Smooth muscle cell (in vitro differentiated cells): Measurements from ENCODE around the gene PTH1R. TPM values are rescaled to one million over a fixed set of nuclear protein-coding genes. Genes with fewer than 3 reads are reported as not detected.

Experiments
- DNase-seq: peaks from one replicate; lab custom pipeline; 2025; ENCODE audit not compliant: unreplicated experiment; lab: John Stamatoyannopoulos, UW
- H2AFZ ChIP-seq: fragments of 200-600 bp; sonication (generic); 2 replicates; pipeline ENCODE4 v1.6.0; 2016; ENCODE audit warnings: antibody characterized with exemption, low read depth, mild to moderate bottlenecking
- H3F3A ChIP-seq: fragments of 200-600 bp; sonication (generic); 2 replicates; pipeline ENCODE4 v1.6.0; 2017; ENCODE audit warnings: antibody characterized with exemption, low read depth
- H3K27ac ChIP-seq: fragments of 200-600 bp; sonication (generic); 2 replicates; pipeline ENCODE4 v1.5.1; 2016; ENCODE audit warnings: low read depth, mild to moderate bottlenecking
- H3K27me3 ChIP-seq: fragments of 200-600 bp; sonication (generic); 2 replicates; pipeline ENCODE4 v1.6.1; 2016; ENCODE audit warnings: low read depth, mild to moderate bottlenecking
- H3K36me3 ChIP-seq: fragments of 200-600 bp; sonication (generic); 2 replicates; pipeline ENCODE4 v1.5.1; 2016; ENCODE audit warnings: low read depth
- H3K4me1 ChIP-seq: fragments of 200-600 bp; sonication (generic); 2 replicates; pipeline ENCODE4 v1.5.1; 2016; ENCODE audit warnings: low read depth
- H3K4me2 ChIP-seq: fragments of 200-600 bp; sonication (generic); 2 replicates; pipeline ENCODE4 v1.6.0; 2016; ENCODE audit warnings: mild to moderate bottlenecking
- H3K4me3 ChIP-seq: fragments of 200-600 bp; sonication (generic); 2 replicates; pipeline ENCODE4 v1.5.1; 2016; ENCODE audit warnings: mild to moderate bottlenecking
- H3K79me2 ChIP-seq: fragments of 200-600 bp; sonication (generic); 2 replicates; pipeline ENCODE4 v1.6.0; 2016; ENCODE audit warnings: low read depth, mild to moderate bottlenecking
- H3K9ac ChIP-seq: fragments of 200-600 bp; sonication (generic); 2 replicates; pipeline ENCODE4 v1.6.0; 2016; ENCODE audit warnings: low read depth
- H3K9me3 ChIP-seq: fragments of 200-600 bp; sonication (generic); replicated peaks from 2 replicates; pipeline ENCODE4 v1.5.1; 2016; ENCODE audit warnings: low read depth
- H4K20me1 ChIP-seq: fragments of 200-600 bp; sonication (generic); 2 replicates; pipeline ENCODE4 v1.6.0; 2016; ENCODE audit warnings: low read depth
- WGBS: methylation state at CpG from one replicate; pipeline ENCODE4 v1.1.7; 2016; ENCODE audit warnings: low lambda C conversion rate; 5-methylcytosine and 5-hydroxymethylcytosine counted together
- polyA plus RNA-seq: library from polyadenylated mRNA; unstranded; fragments of >200 nt; fragmentation: Nextera tagmentation; extraction: Ambion mirVana; gene quantifications from 2 replicates; pipeline ENCODE4 v1.2.1, GENCODE V29; 2016
- total RNA-seq: library from RNA; depleted of rRNA; stranded (reverse); fragments of >200 nt; gene quantifications from 2 replicates; pipeline ENCODE4 v1.2.3, GENCODE V29; 2014
- TF ChIP-seq, protein P1 (sequence below): fragments of 200-600 bp; sonication (generic); IDR thresholded peaks from 2 replicates; pipeline ENCODE4 v1.5.1; 2017; ENCODE audit warnings: borderline replicate concordance, mild to moderate bottlenecking, antibody characterized with exemption; ENCODE audit not compliant: insufficient read depth, poor library complexity, severe bottlenecking

Gene PTH1R
- total and polyA plus RNA-seq, 2 experiments from 2014 or later = 17.7 to 50.6 TPM

DNA sequence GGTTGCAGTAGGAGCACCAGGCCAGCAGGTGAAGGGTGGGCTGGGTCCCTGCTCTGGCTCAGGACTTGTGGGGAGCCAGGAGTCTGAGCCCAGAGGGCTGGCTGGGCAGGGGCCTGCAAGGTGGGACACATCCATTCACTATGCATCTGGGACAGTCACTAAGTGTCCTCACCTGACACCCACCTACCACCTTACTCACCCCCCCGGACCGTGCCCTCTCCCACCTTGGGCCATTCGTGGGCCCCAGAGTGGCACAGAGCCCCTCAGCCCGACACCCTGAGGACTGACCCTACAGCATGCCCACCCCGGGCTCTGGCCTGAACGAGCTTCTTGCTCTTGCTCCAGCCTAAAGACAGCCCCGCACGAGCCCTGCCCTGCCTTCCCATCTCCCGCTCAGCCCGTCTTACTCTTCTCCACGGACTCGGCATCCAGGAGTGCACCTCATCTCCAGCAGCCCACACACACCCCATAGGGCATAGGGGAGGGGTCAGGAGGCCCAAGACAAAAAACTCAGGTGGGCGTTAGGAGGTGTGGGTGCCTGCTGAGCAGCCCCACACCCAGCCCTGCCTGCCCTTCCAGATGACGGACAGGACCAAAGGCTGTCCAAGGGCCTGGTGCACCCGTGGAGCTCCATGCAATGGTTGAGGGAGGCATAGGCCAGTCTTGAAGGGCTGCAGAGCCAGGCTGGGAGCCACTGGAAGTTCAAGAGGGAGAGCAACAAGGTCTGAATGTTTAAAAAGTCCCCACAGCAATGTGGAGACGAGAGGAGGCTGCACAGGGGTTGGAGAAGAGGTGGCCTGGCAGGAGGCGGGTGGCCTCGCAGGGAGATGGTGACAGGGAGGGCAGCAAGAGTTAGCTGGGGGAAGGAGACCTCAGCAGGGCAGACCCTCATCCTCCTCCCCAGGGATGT is 27.0 kb downstream of the PTH1R start:
- Histone ChIP-seq H3K4me3 (no peak overlapping the region), H3K4me1 (no peaks in the 10 kb centered on the region), H3F3A (no peaks in the 10 kb centered on the region), H3K27ac (no peak overlapping the region), H3K79me2 (no peaks in the 10 kb centered on the region), H3K27me3 (no peaks in the 10 kb centered on the region), H2AFZ (no peak overlapping the region), H3K9ac (no peak overlapping the region), H4K20me1 (no peaks in the 10 kb centered on the region), H3K36me3 (no peaks in the 10 kb centered on the region), H3K9me3 (no peaks in the 10 kb centered on the region), H3K4me2 (no peak overlapping the region)
- WGBS = 93% methylated on average over 18 of the region's 18 CpGs
- no peak for DNase-seq
- TF ChIP-seq, protein P1, sequence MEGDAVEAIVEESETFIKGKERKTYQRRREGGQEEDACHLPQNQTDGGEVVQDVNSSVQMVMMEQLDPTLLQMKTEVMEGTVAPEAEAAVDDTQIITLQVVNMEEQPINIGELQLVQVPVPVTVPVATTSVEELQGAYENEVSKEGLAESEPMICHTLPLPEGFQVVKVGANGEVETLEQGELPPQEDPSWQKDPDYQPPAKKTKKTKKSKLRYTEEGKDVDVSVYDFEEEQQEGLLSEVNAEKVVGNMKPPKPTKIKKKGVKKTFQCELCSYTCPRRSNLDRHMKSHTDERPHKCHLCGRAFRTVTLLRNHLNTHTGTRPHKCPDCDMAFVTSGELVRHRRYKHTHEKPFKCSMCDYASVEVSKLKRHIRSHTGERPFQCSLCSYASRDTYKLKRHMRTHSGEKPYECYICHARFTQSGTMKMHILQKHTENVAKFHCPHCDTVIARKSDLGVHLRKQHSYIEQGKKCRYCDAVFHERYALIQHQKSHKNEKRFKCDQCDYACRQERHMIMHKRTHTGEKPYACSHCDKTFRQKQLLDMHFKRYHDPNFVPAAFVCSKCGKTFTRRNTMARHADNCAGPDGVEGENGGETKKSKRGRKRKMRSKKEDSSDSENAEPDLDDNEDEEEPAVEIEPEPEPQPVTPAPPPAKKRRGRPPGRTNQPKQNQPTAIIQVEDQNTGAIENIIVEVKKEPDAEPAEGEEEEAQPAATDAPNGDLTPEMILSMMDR = no peak

GRCh38 chr3:46905213-46905560 is 27.7 kb downstream of the PTH1R start:
- H3K27me3 ChIP-seq = no peaks in the 10 kb centered on the region
- no peak overlapping the region for H3K4me3 ChIP-seq
- 98% methylated on average over 3 of the region's 3 CpGs for WGBS
- H3F3A ChIP-seq = no peaks in the 10 kb centered on the region
- TF ChIP-seq, protein P1 = no peak
- H3K4me2 ChIP-seq = no peak overlapping the region
- no peak overlapping the region for H3K27ac ChIP-seq
- no peaks in the 10 kb centered on the region for H3K79me2 ChIP-seq
- no peaks in the 10 kb centered on the region for H4K20me1 ChIP-seq
- H3K36me3 ChIP-seq = no peaks in the 10 kb centered on the region
- H3K4me1 ChIP-seq = no peaks in the 10 kb centered on the region
- H3K9me3 ChIP-seq = no peaks in the 10 kb centered on the region
- no peak overlapping the region for H3K9ac ChIP-seq
- no peak for DNase-seq
- no peak overlapping the region for H2AFZ ChIP-seq

DNA sequence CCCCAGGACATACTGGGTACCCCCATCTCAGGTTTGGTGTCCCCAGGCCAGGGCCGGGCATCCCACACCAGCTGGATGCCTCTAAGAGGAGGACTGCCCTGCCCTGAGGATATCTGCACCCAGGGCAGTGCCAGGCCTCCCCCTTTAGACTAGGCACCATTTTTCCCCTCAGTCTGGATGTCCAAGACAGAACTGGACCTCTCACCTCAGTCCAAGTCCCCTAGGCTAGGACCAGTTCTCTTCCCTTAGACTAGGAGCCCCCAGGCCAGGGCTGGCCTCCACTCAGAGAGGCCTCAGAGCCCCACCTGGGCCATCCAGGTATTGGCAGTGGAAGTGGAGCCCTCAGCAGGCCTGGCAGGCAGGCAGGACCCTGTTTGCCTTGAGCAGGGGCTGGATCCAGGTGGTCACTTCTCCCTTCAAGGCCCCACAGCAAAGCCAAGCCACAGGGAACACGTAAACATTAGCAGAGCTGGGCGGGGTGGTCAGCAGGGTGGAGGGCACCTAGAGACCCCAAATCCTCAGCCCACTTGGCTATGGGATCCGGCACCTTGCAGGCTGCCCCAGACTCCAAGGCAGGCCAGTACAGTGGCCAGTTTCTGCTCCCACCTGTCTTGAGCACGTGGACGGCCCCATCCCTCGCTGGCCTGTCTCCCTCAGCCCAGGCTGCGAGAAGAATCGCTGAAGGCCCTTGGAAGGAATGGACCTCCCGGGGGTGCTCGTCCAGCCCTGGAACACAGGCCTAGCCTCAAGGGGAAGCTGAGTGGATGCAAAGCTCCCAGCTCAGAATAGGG is 28.3 kb downstream of the PTH1R start:
- Histone ChIP-seq H3K79me2 (no peaks in the 10 kb centered on the region), H3K27ac (no peak overlapping the region), H3K4me1 (no peaks in the 10 kb centered on the region), H3K4me3 (no peak overlapping the region), H3K9ac (no peak overlapping the region), H2AFZ (no peak overlapping the region), H3K36me3 (no peaks in the 10 kb centered on the region), H3F3A (no peaks in the 10 kb centered on the region), H3K27me3 (no peaks in the 10 kb centered on the region), H4K20me1 (no peaks in the 10 kb centered on the region), H3K9me3 (no peaks in the 10 kb centered on the region), H3K4me2 (no peak overlapping the region)
- TF ChIP-seq, protein P1 = no peak
- DNase-seq = no peak
- WGBS = 88% methylated on average over 11 of the region's 11 CpGs
